ENCODE data around the gene MMP20.

GRCh38 chr11:102640946-102641345 is 15.8 kb upstream of the MMP20 start:
- no peak for TF ChIP-seq EZH2phosphoT487 (IDR thresholded peaks at IDR 0.05; ENCODE audit: insufficient read depth, low read depth)
- no peak for TF ChIP-seq EZH2 (IDR thresholded peaks at IDR 0.05; ENCODE audit: insufficient read depth, poor library complexity, severe bottlenecking)
